ENCODE measurements around the gene ZNF467.

ZNF467 gene

GRCh38 chr7:149723082-149723767 lies 50.2 kb downstream of the ZNF467 start:
- no peak overlapping the region for H3K4me3 ChIP-seq (ENCODE audit: low read depth, low read length)
- TF ChIP-seq, protein P1, sequence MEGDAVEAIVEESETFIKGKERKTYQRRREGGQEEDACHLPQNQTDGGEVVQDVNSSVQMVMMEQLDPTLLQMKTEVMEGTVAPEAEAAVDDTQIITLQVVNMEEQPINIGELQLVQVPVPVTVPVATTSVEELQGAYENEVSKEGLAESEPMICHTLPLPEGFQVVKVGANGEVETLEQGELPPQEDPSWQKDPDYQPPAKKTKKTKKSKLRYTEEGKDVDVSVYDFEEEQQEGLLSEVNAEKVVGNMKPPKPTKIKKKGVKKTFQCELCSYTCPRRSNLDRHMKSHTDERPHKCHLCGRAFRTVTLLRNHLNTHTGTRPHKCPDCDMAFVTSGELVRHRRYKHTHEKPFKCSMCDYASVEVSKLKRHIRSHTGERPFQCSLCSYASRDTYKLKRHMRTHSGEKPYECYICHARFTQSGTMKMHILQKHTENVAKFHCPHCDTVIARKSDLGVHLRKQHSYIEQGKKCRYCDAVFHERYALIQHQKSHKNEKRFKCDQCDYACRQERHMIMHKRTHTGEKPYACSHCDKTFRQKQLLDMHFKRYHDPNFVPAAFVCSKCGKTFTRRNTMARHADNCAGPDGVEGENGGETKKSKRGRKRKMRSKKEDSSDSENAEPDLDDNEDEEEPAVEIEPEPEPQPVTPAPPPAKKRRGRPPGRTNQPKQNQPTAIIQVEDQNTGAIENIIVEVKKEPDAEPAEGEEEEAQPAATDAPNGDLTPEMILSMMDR (IDR thresholded peaks at IDR 0.05; ENCODE audit: low read depth, low read length) = no peak

DNA sequence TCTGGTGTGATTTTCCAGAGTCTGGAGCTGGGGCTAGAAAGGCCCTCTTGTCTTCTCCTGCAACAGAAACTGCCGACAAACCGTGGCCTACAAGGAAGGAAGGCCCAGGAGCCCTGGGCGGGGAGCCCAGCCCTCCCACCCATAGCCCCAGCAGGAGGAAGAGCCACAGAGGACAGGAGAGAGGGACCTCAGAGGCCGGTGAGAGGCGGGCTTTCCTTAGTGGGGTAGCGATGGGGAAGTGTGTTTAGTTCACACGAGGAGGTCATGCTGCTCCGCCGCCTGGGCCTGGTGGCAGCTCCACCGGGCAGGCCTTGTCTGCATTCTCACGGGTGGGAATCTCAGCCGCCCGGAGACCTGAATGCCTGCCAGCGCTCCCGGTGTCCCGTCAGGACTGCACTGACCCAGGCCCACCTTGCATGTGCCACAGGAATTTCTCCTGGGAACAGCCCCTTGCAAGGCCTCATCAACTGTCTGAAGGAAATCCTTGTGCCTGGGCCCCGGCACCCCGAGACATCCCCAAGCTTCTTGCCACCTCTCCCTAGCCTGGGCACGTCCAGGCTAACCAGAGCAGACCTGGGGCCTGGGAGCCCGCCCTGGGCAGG lies 50.9 kb downstream of the ZNF467 start:
- TF ChIP-seq, protein P1 (IDR thresholded peaks at IDR 0.05; ENCODE audit: low read depth, low read length) = no peak

DNA sequence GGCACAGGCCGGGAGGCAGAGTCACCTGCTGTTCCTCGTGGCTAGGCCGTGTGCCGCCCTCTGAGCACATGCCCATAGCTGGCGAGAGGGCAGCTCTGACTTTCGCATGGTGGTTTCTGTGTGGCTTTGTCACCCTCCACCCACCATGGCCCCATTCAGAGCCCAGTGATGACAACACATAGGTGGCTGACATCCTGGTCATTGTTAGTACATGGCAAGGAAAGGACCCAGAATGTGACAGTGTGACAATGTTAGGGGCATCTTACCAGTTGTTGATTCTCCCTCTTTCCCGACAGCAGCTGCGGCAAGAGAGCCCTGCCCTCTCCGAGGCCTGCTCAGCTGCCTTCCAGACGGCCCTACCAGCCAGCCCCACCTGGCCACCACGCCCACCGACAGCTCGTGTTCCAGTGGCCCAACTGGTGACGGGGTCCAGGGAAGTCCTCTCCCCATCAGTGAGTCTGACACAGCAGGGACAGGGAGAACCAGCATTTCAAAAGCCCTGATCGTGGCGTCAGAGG lies 52.2 kb downstream of the ZNF467 start:
- TF ChIP-seq, protein P1 (IDR thresholded peaks at IDR 0.05; ENCODE audit: low read depth, low read length) = no peak
- H3K4me3 ChIP-seq (ENCODE audit: low read depth, low read length) = no peak overlapping the region

More for the DNA sequence above, 50.9 kb downstream of the ZNF467 start:
- H3K4me3 ChIP-seq (ENCODE audit: low read depth, low read length) = no peak overlapping the region

- H3K4me3 ChIP-seq (ENCODE audit: low read depth, low read length) = no peak overlapping the region
- TF ChIP-seq, protein P1 (IDR thresholded peaks at IDR 0.05; ENCODE audit: low read depth, low read length) = no peak
Measured at GRCh38 chr7:149720372-149721083, 52.9 kb downstream of the ZNF467 start.

- TF ChIP-seq, protein P1 (IDR thresholded peaks at IDR 0.05; ENCODE audit: low read depth, low read length) = no peak
- H3K4me3 ChIP-seq (ENCODE audit: low read depth, low read length) = no peak overlapping the region
Measured at GRCh38 chr7:149719912-149720335, 53.5 kb downstream of the ZNF467 start.

DNA sequence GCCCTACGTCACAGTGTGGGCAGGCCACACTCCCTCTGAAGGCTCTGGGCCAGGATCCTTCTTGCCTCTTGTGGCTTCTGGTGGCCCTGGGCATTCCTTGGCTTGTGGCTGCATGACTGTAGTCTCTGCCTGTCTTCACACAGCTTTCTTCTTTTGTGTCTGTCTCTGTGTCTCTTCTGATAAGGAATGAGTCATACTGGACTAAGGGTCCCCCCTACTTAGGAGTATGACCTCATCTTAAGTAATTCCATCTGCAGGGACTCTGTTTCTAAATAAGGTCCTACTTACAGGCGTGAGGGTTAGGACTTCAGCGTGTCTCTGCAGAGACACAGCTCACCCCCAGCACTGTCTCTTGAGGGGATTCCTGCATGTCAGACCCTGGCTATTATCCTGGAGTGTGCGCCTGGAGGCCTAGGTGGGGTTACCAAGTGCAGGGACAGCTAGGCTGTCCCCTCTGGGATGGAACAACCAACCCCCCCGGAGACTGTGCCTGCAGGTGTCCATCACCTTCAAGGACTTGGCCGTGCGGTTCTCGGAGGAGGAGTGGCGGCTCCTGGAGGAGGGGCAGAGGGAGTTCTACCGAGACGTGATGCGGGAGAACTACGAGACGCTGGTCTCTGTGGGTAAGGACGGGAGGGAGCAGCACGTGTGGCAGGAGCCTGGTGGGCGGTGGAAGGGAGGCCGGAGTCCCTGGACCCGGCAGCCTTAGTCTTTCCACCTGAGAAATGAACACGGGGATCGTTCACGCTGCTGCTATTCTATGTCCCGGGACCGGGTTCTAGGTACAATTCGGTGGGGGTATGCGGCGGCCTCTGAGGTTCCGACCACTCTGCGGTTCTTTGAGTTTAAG lies 54.1 kb downstream of the ZNF467 start:
- no peak overlapping the region for H3K4me3 ChIP-seq (ENCODE audit: low read depth, low read length)
- TF ChIP-seq, protein P1 (IDR thresholded peaks at IDR 0.05; ENCODE audit: low read depth, low read length) = no peak
